HEK293 (cell line): ENCODE data around the gene KCND2.
A peak's percentile ranks its signal among the peaks of the same experiment; 100 is the strongest.
"Not testable (repeated sequence)": the region's sequence is repeated elsewhere in the genome, so short reads cannot be mapped to it uniquely, and the experiment has no call there.

Source experiments
- CTCF ChIA-PET: fragments of 350-600 bp; formaldehyde crosslinking; extraction: SDS; loops from one replicate; lab custom pipeline; 2021; ENCODE audit warnings: antibody characterized with exemption; lab: Yijun Ruan, JAX
- POLR2A ChIA-PET: fragments of 300-600 bp; formaldehyde crosslinking; extraction: SDS; loops from one replicate; lab custom pipeline; 2020; ENCODE audit warnings: antibody characterized with exemption, inconsistent platforms; lab: Yijun Ruan, JAX
- H3K27ac ChIP-seq: fragments of 200-500 bp; sonication (Bioruptor generic); 2 replicates; pipeline ENCODE4 v1.5.1; 2014; ENCODE audit warnings: low read depth, low read length, control low read depth, inconsistent platforms; ENCODE audit errors: extremely low read depth
- H3K36me3 ChIP-seq, 2 experiments: fragments of 200-500 bp in 1 of 2; sonication (Bioruptor generic) in 1 of 2; 1 replicate in 1 of 2; 2 replicates in 1 of 2; pipeline ENCODE4 v1.5.1; 2014 to 2017; ENCODE audit warnings: inconsistent platforms in 2 of 2, low read length in 2 of 2; ENCODE audit not compliant: control insufficient read depth in 2 of 2, insufficient read depth in 1 of 2
- H3K4me1 ChIP-seq: fragments of 200-500 bp; sonication (Bioruptor generic); 2 replicates; pipeline ENCODE4 v1.5.1; 2014; ENCODE audit warnings: mild to moderate bottlenecking, low read length, inconsistent platforms; ENCODE audit not compliant: control insufficient read depth, insufficient read depth
- H3K4me3 ChIP-seq: 2 replicates; pipeline ENCODE4 v1.5.1; 2011; ENCODE audit warnings: low read depth, mild to moderate bottlenecking, control low read depth, low read length, moderate library complexity
- H3K9me3 ChIP-seq: fragments of 200-500 bp; sonication (Bioruptor generic); 2 replicates; pipeline ENCODE4 v1.5.1; 2014; ENCODE audit warnings: low read depth, low read length, inconsistent platforms; ENCODE audit not compliant: control insufficient read depth, insufficient read depth
- GLI4 ChIP-seq: fragments of 450-650 bp; formaldehyde crosslinking; IDR thresholded peaks from 2 replicates; pipeline ENCODE4 v1.5.1; 2016; ENCODE audit warnings: missing biosample characterization, missing genetic modification characterization
- HOXA7 ChIP-seq: sonication (generic); formaldehyde crosslinking; IDR thresholded peaks from 2 replicates; pipeline ENCODE4 v1.8.1; 2022; ENCODE audit warnings: missing genetic modification reagents, borderline replicate concordance
- HOXC10 ChIP-seq: sonication (generic); formaldehyde crosslinking; IDR thresholded peaks from 2 replicates; pipeline ENCODE4 v1.8.1; 2023; ENCODE audit warnings: mild to moderate bottlenecking, missing genetic modification reagents
- IKZF3 ChIP-seq: fragments of 450-650 bp; IDR thresholded peaks from 2 replicates; pipeline ENCODE4 v1.5.0; 2018; ENCODE audit warnings: missing biosample characterization, mild to moderate bottlenecking, missing genetic modification characterization, moderate library complexity
- INSM2 ChIP-seq: fragments of 450-650 bp; formaldehyde crosslinking; IDR thresholded peaks from 2 replicates; pipeline ENCODE4 v1.5.1; 2016; ENCODE audit warnings: missing biosample characterization, missing genetic modification characterization
- MEIS1 ChIP-seq: sonication (generic); formaldehyde crosslinking; IDR thresholded peaks from 2 replicates; pipeline ENCODE4 v1.8.1; 2022; ENCODE audit warnings: missing genetic modification reagents, mild to moderate bottlenecking, borderline replicate concordance
- SP3 ChIP-seq: fragments of 450-650 bp; formaldehyde crosslinking; IDR thresholded peaks from 2 replicates; pipeline ENCODE4 v1.5.1; 2016; ENCODE audit warnings: missing biosample characterization, missing genetic modification characterization
- ZBTB26 ChIP-seq: fragments of 450-650 bp; formaldehyde crosslinking; optimal IDR thresholded peaks from 2 replicates; pipeline ENCODE3; 2016; ENCODE audit warnings: missing biosample characterization, mild to moderate bottlenecking, missing genetic modification characterization
- ZBTB49 ChIP-seq: fragments of 450-650 bp; formaldehyde crosslinking; IDR thresholded peaks from 2 replicates; pipeline ENCODE4 v1.5.1; 2016; ENCODE audit warnings: missing biosample characterization, missing genetic modification characterization, low read depth
- ZFP3 ChIP-seq: fragments of 450-650 bp; formaldehyde crosslinking; IDR thresholded peaks from 2 replicates; pipeline ENCODE4 v1.5.1; 2016; ENCODE audit warnings: low read depth, missing biosample characterization, missing genetic modification characterization
- ZNF112 ChIP-seq: fragments of 450-650 bp; formaldehyde crosslinking; IDR thresholded peaks from 2 replicates; pipeline ENCODE4 v1.5.0; 2017; ENCODE audit warnings: missing biosample characterization, missing genetic modification characterization
- ZNF114 ChIP-seq: fragments of 450-650 bp; formaldehyde crosslinking; IDR thresholded peaks from 2 replicates; pipeline ENCODE4 v1.5.0; 2017; ENCODE audit warnings: missing biosample characterization, missing genetic modification characterization
- ZNF146 ChIP-seq: fragments of 450-650 bp; formaldehyde crosslinking; IDR thresholded peaks from 2 replicates; pipeline ENCODE4 v1.5.1; 2016; ENCODE audit warnings: missing biosample characterization, missing genetic modification characterization
- ZNF157 ChIP-seq: fragments of 450-650 bp; formaldehyde crosslinking; IDR thresholded peaks from 2 replicates; pipeline ENCODE4 v1.5.1; 2016; ENCODE audit warnings: missing biosample characterization, missing genetic modification characterization
- ZNF16 ChIP-seq: fragments of 450-650 bp; formaldehyde crosslinking; IDR thresholded peaks from 2 replicates; pipeline ENCODE4 v1.5.1; 2016; ENCODE audit warnings: low read depth, missing biosample characterization, missing genetic modification characterization
- ZNF221 ChIP-seq: fragments of 450-650 bp; formaldehyde crosslinking; IDR thresholded peaks from 2 replicates; pipeline ENCODE4 v1.5.1; 2017; ENCODE audit warnings: missing biosample characterization, missing genetic modification characterization, borderline replicate concordance
- ZNF366 ChIP-seq: fragments of 450-650 bp; formaldehyde crosslinking; conservative IDR thresholded peaks from 2 replicates; pipeline ENCODE4 v1.5.1; 2016; ENCODE audit warnings: missing biosample characterization, missing genetic modification characterization
- ZNF561 ChIP-seq: fragments of 450-650 bp; IDR thresholded peaks from 2 replicates; pipeline ENCODE4 v1.5.1; 2018; ENCODE audit warnings: missing biosample characterization, missing genetic modification characterization, borderline replicate concordance
- ZNF580 ChIP-seq: fragments of 450-650 bp; formaldehyde crosslinking; IDR thresholded peaks from 2 replicates; pipeline ENCODE4 v1.5.1; 2016; ENCODE audit warnings: missing biosample characterization, missing genetic modification characterization
- ZNF843 ChIP-seq: fragments of 450-650 bp; formaldehyde crosslinking; IDR thresholded peaks from 2 replicates; pipeline ENCODE4 v1.5.1; 2016; ENCODE audit warnings: missing biosample characterization, missing genetic modification characterization

The KCND2 gene

GRCh38 chr7:120702408-120702807 lies 429.4 kb downstream of the KCND2 start:
- H3K4me1 ChIP-seq, H3K4me3 ChIP-seq, CTCF ChIA-PET, POLR2A ChIA-PET, H3K9me3 ChIP-seq: not testable (repeated sequence)
- TF ChIP-seq ZNF146 (peak; percentile 69), ZNF580 (0 out of 2 replicates have a peak, but pooled peaks have one; percentile 30)
- TF ChIP-seq, all 188 proteins: peak for 2; not testable (repeated sequence) for 186
- H3K27ac ChIP-seq, H3K36me3 ChIP-seq: not testable (repeated sequence)

- no peaks in the 10 kb centered on the region for H3K36me3 ChIP-seq
- TF ChIP-seq ZNF114 (tag by site-specific recombination), result no peak
- H3K4me3 ChIP-seq, result no peak overlapping the region
- no peak overlapping the region for H3K27ac ChIP-seq
- CTCF ChIA-PET, result no interaction called here
- POLR2A ChIA-PET, result no interaction called here
- H3K4me1 ChIP-seq, result no peaks in the 10 kb centered on the region
- no peaks in the 10 kb centered on the region for H3K9me3 ChIP-seq
These were observed 430.7 kb downstream of the KCND2 start for GRCh38 chr7:120703585-120704240.

GRCh38 chr7:120709252-120709971 lies 436.4 kb downstream of the KCND2 start:
- POLR2A ChIA-PET, result no interaction called here
- no peaks in the 10 kb centered on the region for H3K36me3 ChIP-seq
- CTCF ChIA-PET, result no interaction called here
- no peak for TF ChIP-seq HOXC10 (CRISPR knock-in tag)
- no peak for TF ChIP-seq IKZF3 (tag by site-specific recombination)
- TF ChIP-seq GLI4 (tag by site-specific recombination), result no peak
- TF ChIP-seq ZBTB26 (tag by site-specific recombination), result no peak
- no peak for TF ChIP-seq ZNF366
- no peak for TF ChIP-seq SP3
- TF ChIP-seq ZNF16, result no peak
- TF ChIP-seq ZNF561 (tag by site-specific recombination), result no peak
- TF ChIP-seq INSM2 (tag by site-specific recombination), result no peak
- no peak for TF ChIP-seq ZNF221
- no peak for TF ChIP-seq ZNF112 (tag by site-specific recombination)
- TF ChIP-seq ZNF157 (tag by site-specific recombination), result no peak
- no peak for TF ChIP-seq ZNF843
- no peak for TF ChIP-seq MEIS1 (CRISPR knock-in tag)
- no peak for TF ChIP-seq ZBTB49 (tag by site-specific recombination)
- TF ChIP-seq HOXA7 (CRISPR knock-in tag), result no peak
- no peak for TF ChIP-seq ZFP3
- TF ChIP-seq, all 188 proteins: peak for 0
- no peak overlapping the region for H3K27ac ChIP-seq
- H3K9me3 ChIP-seq, result no peaks in the 10 kb centered on the region
- H3K4me1 ChIP-seq, result 0 out of 2 replicates have a peak, but pooled peaks cover 3% of the 10 kb centered on the region
- no peak overlapping the region for H3K4me3 ChIP-seq
